Osteoblast (primary cell): ENCODE data around the gene CERS5. TPM values are rescaled to one million over a fixed set of nuclear protein-coding genes. Genes with fewer than 3 reads are reported as not detected.

Experiments used
- DNase-seq: peaks from one replicate; pipeline ENCODE4 v3.0.0; 2011; ENCODE audit warnings: low spot score, mixed read lengths; ENCODE audit not compliant: insufficient read length; ENCODE audit errors: missing footprints
- H2AFZ ChIP-seq: 2 replicates; pipeline ENCODE4 v1.6.0; 2011; ENCODE audit warnings: mild to moderate bottlenecking, low read length
- H3K27ac ChIP-seq: 2 replicates; pipeline ENCODE4 v1.5.1; 2011; ENCODE audit warnings: mild to moderate bottlenecking, low read depth, low read length, moderate library complexity
- H3K27me3 ChIP-seq: 2 replicates; pipeline ENCODE4 v1.6.0; 2012; ENCODE audit warnings: mild to moderate bottlenecking, control low read depth, inconsistent platforms, low read length, moderate library complexity; ENCODE audit not compliant: insufficient read depth
- H3K36me3 ChIP-seq: 2 replicates; pipeline ENCODE4 v1.5.1; 2011; ENCODE audit warnings: mild to moderate bottlenecking, low read length, control low read depth, moderate library complexity; ENCODE audit not compliant: insufficient read depth
- H3K4me1 ChIP-seq: 2 replicates; pipeline ENCODE4 v1.5.1; 2011; ENCODE audit warnings: mild to moderate bottlenecking, low read length, control low read depth, moderate library complexity; ENCODE audit not compliant: insufficient read depth
- H3K4me2 ChIP-seq: 2 replicates; pipeline ENCODE4 v1.6.0; 2011; ENCODE audit warnings: mild to moderate bottlenecking, low read length; ENCODE audit not compliant: insufficient read depth
- H3K4me3 ChIP-seq: fragments of 200-600 bp; sonication (generic); 3 replicates; pipeline ENCODE4 v1.5.1; 2012; ENCODE audit warnings: mild to moderate bottlenecking, low read length, inconsistent platforms; ENCODE audit not compliant: insufficient read depth
- H3K79me2 ChIP-seq: 2 replicates; pipeline ENCODE4 v1.6.0; 2012; ENCODE audit warnings: mild to moderate bottlenecking, low read length, control low read depth, inconsistent platforms; ENCODE audit not compliant: insufficient read depth
- H3K9me3 ChIP-seq: 2 replicates; pipeline ENCODE4 v1.5.1; 2011; ENCODE audit warnings: low read depth, low read length, control low read depth
- H4K20me1 ChIP-seq: 2 replicates; pipeline ENCODE4 v1.6.0; 2012; ENCODE audit warnings: mild to moderate bottlenecking, low read length, control low read depth; ENCODE audit not compliant: insufficient read depth
- total RNA-seq: library from RNA; depleted of rRNA; stranded (reverse); fragments of >200 nt; gene quantifications from 2 replicates; pipeline ENCODE4 v1.2.3, GENCODE V29; 2012
- TF ChIP-seq, protein P1 (sequence below): IDR thresholded peaks from 2 replicates; pipeline ENCODE4 v1.5.1; 2011; ENCODE audit warnings: mild to moderate bottlenecking, low read depth, low read length, moderate library complexity; ENCODE audit errors: extremely low read depth

Gene CERS5
- total RNA-seq, 1 donor, result 33.7 TPM

DNA sequence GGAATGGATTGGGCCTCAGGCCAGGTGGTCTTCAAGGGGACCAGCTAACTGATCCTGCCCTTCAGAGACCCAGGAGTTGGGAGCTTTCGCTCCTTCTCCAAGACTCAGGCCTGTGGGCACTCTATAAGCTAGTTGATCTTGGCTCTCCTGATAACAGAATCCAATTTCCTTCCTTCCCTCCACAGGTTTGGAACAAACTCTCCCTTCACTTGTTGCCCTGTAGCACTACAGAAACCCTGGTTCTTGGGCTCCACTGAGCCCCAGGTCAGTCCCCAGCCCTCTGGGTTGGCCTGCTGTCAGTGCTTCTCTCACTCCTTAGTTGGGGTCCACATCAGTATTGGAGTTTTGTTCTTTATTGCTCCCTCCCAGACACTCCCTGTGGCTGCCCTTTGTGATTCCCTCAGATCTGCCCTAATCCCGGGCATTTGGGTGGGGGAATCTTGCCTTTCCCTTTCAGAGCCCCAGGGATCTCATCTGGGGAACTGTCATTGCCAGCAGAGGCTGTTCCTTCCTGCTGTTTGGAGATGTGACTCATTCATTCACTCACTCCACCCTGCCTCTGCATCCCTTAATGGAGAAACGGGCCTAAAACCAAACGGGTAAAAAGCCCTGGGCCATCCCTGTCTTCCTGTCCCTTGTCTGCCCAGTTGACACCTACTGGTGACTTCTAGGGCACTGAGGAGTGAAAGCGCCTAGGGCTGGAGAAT, 67.7 kb downstream of the CERS5 start:
- no peaks in the 10 kb centered on the region for H3K79me2 ChIP-seq
- H3K4me2 ChIP-seq, result no peak overlapping the region
- H3K36me3 ChIP-seq, result peaks cover 53% of the 10 kb centered on the region
- no peaks in the 10 kb centered on the region for H3K27me3 ChIP-seq
- TF ChIP-seq, protein P1, sequence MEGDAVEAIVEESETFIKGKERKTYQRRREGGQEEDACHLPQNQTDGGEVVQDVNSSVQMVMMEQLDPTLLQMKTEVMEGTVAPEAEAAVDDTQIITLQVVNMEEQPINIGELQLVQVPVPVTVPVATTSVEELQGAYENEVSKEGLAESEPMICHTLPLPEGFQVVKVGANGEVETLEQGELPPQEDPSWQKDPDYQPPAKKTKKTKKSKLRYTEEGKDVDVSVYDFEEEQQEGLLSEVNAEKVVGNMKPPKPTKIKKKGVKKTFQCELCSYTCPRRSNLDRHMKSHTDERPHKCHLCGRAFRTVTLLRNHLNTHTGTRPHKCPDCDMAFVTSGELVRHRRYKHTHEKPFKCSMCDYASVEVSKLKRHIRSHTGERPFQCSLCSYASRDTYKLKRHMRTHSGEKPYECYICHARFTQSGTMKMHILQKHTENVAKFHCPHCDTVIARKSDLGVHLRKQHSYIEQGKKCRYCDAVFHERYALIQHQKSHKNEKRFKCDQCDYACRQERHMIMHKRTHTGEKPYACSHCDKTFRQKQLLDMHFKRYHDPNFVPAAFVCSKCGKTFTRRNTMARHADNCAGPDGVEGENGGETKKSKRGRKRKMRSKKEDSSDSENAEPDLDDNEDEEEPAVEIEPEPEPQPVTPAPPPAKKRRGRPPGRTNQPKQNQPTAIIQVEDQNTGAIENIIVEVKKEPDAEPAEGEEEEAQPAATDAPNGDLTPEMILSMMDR, result no peak
- H3K4me3 ChIP-seq, result no peak overlapping the region
- peaks cover 18% of the 10 kb centered on the region for H3K4me1 ChIP-seq
- no peaks in the 10 kb centered on the region for H3K9me3 ChIP-seq
- DNase-seq, result peak; percentile 90
- peaks cover 3% of the 10 kb centered on the region for H4K20me1 ChIP-seq
- H3K27ac ChIP-seq, result no peak overlapping the region
- no peak overlapping the region for H2AFZ ChIP-seq

GRCh38 chr12:50097952-50098351, 69.2 kb downstream of the CERS5 start:
- Histone ChIP-seq H3K36me3 (peaks cover 64% of the 10 kb centered on the region), H3K27ac (no peak overlapping the region), H3K4me3 (no peak overlapping the region), H4K20me1 (peaks cover 3% of the 10 kb centered on the region), H3K27me3 (no peaks in the 10 kb centered on the region), H3K4me1 (peaks cover 10% of the 10 kb centered on the region), H3K4me2 (no peak overlapping the region), H3K9me3 (no peaks in the 10 kb centered on the region), H3K79me2 (no peaks in the 10 kb centered on the region), H2AFZ (no peak overlapping the region)
- no peak for DNase-seq
- TF ChIP-seq, protein P1, result no peak

GRCh38 chr12:50090391-50090790, 76.8 kb downstream of the CERS5 start:
- Histone ChIP-seq H3K27me3 (no peaks in the 10 kb centered on the region), H3K79me2 (peaks cover 12% of the 10 kb centered on the region), H3K4me2 (no peak overlapping the region), H3K4me3 (no peak overlapping the region), H4K20me1 (peaks cover 13% of the 10 kb centered on the region), H3K4me1 (peaks cover 22% of the 10 kb centered on the region), H3K9me3 (no peaks in the 10 kb centered on the region), H3K36me3 (peaks cover 72% of the 10 kb centered on the region), H2AFZ (no peak overlapping the region), H3K27ac (no peak overlapping the region)
- TF ChIP-seq, protein P1, result no peak
- DNase-seq, result no peak

DNA sequence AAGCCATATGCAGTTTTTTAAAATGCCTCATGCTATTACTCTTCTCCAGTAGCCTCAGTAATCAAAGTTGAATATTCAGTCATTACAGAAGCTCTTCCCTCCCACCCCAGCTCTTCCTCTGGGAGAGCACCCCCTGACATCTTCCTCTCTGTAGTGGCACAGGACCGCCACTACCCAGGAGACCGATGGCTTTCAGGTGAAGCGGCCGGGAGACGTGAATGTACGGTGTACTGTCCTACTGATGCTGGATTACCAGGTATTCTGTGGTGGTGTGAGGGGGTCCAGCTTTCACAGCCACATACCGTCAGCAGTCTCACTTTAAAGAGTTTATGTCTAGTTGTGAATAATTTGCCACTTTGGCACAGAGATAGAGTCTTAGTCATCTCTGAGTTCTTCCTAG, 77.4 kb downstream of the CERS5 start:
- no peak overlapping the region for H2AFZ ChIP-seq
- H3K4me2 ChIP-seq, result no peak overlapping the region
- TF ChIP-seq, protein P1, result no peak
- H3K36me3 ChIP-seq, result peaks cover 67% of the 10 kb centered on the region
- H3K4me1 ChIP-seq, result peaks cover 24% of the 10 kb centered on the region
- peaks cover 13% of the 10 kb centered on the region for H4K20me1 ChIP-seq
- no peaks in the 10 kb centered on the region for H3K9me3 ChIP-seq
- H3K79me2 ChIP-seq, result peaks cover 15% of the 10 kb centered on the region
- no peaks in the 10 kb centered on the region for H3K27me3 ChIP-seq
- no peak overlapping the region for H3K4me3 ChIP-seq
- DNase-seq, result no peak
- H3K27ac ChIP-seq, result no peak overlapping the region
